ENCODE data around the gene AQP11.

Gene AQP11

GRCh38 chr11:77590194-77590782 lies 535 bp downstream of the AQP11 start:
- ATAC-seq, result peak; percentile 31; the same call in 2 of the 3 replicates

GRCh38 chr11:77592727-77593126 lies 3.0 kb downstream of the AQP11 start:
- TF ChIP-seq ZNF70 (CRISPR knock-in tag; IDR thresholded peaks at IDR 0.05), result no peak
- TF ChIP-seq CSRNP3 (CRISPR knock-in tag; IDR thresholded peaks at IDR 0.05), result no peak
- no peak for TF ChIP-seq ZFP3 (CRISPR knock-in tag; IDR thresholded peaks at IDR 0.05)
- no peak for TF ChIP-seq TSHZ2 (CRISPR knock-in tag; IDR thresholded peaks at IDR 0.05)
- TF ChIP-seq TOX (CRISPR knock-in tag; IDR thresholded peaks at IDR 0.05; ENCODE audit: borderline replicate concordance), result no peak
- no peak for TF ChIP-seq ZFP30 (CRISPR knock-in tag; IDR thresholded peaks at IDR 0.05)
- TF ChIP-seq BACH2 (CRISPR knock-in tag; IDR thresholded peaks at IDR 0.05; ENCODE audit: borderline replicate concordance), result no peak
- no peak for TF ChIP-seq OSR1 (CRISPR knock-in tag; IDR thresholded peaks at IDR 0.05)
- no peak for TF ChIP-seq ESRRG (CRISPR knock-in tag; IDR thresholded peaks at IDR 0.05)
- no peak for TF ChIP-seq TCF4 (CRISPR knock-in tag; IDR thresholded peaks at IDR 0.05; ENCODE audit: borderline replicate concordance)
- no peak for TF ChIP-seq PPARA (CRISPR knock-in tag; IDR thresholded peaks at IDR 0.05; ENCODE audit: borderline replicate concordance)
- TF ChIP-seq SNAI2 (CRISPR knock-in tag; IDR thresholded peaks at IDR 0.05), result no peak
- no peak for TF ChIP-seq CSDC2 (CRISPR knock-in tag; IDR thresholded peaks at IDR 0.05)
- no peak for TF ChIP-seq ZNF565 (CRISPR knock-in tag; conservative IDR thresholded peaks at IDR 0.05; ENCODE audit: low read depth)
- no peak for TF ChIP-seq PATZ1 (CRISPR knock-in tag; IDR thresholded peaks at IDR 0.05; ENCODE audit: borderline replicate concordance)
- no peak for TF ChIP-seq RARB (CRISPR knock-in tag; IDR thresholded peaks at IDR 0.05)
- TF ChIP-seq CREB5 (CRISPR knock-in tag; IDR thresholded peaks at IDR 0.05; ENCODE audit: low read depth), result no peak
- no peak for TF ChIP-seq ZNF8 (CRISPR knock-in tag; IDR thresholded peaks at IDR 0.05)
- no peak for ATAC-seq

More at GRCh38 chr11:77590194-77590782, 535 bp downstream of the AQP11 start:
- TF ChIP-seq OSR1 (CRISPR knock-in tag; IDR thresholded peaks at IDR 0.05) (no peak), PPARA (CRISPR knock-in tag; IDR thresholded peaks at IDR 0.05; ENCODE audit: borderline replicate concordance) (no peak), TSHZ2 (CRISPR knock-in tag; IDR thresholded peaks at IDR 0.05) (no peak), CSRNP3 (CRISPR knock-in tag; IDR thresholded peaks at IDR 0.05) (no peak)
